HT-29 (cell line): Measurements from ENCODE around the gene PSRC1. TPM values are rescaled to one million over a fixed set of nuclear protein-coding genes. Genes with fewer than 3 reads are reported as not detected.
A peak's percentile ranks its signal among the peaks of the same experiment; 100 is the strongest.

Experiments used
- DNase-seq: peaks from one replicate; pipeline ENCODE4 v3.0.0-alpha.2; 2015; ENCODE audit warnings: low spot score
- total RNA-seq: library from RNA; depleted of rRNA; stranded (reverse); fragments of >200 nt; shearing (Covaris generic); gene quantifications from 2 replicates; pipeline ENCODE4 v1.2.3, GENCODE V29; 2014

PSRC1 gene
- total RNA-seq, 1 experiment from 2014 or later = 54.6 TPM

DNA sequence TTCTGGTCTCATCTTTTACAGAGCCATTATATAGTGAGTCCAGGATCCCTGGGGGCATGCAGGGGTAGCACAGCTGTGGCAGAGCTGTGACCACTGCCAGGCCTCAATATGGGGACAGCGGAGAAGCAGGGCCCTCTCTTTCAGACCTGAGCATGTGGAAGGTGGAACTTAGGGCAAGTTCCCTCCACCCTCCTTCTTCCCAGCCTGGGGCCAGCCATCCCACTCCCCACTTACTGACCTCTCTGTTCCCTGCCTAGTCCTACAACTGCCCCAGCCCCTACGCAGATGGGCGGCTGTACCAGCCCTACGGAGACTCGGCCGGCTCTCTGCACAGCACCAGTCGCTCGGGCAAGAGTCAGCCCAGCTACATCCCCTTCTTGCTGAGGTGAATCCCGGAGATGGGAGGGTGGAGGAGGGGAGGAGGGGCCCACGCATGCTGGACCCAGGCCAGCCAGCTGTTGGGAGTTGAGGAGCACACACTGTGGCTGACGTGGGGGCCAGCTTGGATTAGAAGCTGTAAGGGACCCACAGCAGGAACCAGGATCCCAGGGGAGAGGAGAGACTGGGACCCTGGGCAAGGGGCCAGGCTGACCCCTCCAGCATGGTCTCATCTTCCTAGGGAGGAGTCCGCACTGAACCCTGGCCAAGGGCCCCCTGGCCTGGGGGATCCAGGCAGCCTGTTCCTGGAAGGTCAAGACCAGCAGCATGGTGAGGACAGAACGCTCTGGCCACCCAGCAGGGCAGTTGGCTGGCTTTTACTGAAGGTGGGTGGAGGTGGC lies 10.7 kb downstream of the PSRC1 start:
- no peak for DNase-seq

DNA sequence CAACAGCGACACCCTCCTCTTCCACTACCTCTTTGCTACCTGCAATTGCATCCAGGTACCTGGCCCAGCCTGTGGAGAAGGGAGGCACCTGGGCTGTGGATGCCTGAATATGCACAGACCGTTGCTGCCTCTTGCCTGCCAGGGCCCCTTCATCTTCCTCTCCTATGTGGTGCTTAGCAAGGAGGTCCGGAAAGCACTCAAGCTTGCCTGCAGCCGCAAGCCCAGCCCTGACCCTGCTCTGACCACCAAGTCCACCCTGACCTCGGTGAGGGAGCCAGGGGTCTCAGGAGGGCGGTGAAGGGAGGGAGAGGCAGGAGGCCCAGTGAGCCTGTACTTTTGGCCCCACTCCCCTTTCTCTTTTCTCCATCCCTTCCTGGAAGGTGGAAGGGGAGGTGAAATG lies 11.5 kb downstream of the PSRC1 start:
- DNase-seq = no peak

DNA sequence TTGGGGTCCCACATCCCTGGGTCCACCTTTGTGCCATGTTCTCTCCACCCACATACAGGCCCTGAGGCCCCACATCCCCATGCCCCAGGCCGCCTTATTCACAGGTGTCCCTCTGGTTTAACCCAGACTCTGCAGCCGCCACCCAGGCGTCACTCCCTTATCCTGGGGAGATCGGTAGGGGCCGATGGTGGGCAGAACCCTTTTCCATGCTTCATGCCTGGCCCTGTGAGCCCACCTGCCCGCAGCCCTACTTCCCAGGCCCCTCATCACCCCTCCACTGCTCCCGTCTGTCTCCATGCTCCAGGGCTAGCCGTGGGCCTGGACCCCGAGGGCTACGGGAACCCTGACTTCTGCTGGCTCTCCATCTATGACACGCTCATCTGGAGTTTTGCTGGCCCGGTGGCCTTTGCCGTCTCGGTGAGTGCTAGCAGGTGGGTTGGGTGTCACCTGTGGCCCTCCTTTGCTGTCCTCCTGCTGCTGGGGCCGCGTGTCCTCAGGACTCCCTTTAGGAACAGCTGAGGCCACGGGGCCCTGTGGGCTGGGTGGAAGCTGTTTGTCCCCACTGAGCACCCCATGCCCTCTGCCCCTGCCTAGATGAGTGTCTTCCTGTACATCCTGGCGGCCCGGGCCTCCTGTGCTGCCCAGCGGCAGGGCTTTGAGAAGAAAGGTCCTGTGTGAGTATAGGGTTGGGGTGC lies 12.2 kb downstream of the PSRC1 start:
- no peak for DNase-seq

DNA sequence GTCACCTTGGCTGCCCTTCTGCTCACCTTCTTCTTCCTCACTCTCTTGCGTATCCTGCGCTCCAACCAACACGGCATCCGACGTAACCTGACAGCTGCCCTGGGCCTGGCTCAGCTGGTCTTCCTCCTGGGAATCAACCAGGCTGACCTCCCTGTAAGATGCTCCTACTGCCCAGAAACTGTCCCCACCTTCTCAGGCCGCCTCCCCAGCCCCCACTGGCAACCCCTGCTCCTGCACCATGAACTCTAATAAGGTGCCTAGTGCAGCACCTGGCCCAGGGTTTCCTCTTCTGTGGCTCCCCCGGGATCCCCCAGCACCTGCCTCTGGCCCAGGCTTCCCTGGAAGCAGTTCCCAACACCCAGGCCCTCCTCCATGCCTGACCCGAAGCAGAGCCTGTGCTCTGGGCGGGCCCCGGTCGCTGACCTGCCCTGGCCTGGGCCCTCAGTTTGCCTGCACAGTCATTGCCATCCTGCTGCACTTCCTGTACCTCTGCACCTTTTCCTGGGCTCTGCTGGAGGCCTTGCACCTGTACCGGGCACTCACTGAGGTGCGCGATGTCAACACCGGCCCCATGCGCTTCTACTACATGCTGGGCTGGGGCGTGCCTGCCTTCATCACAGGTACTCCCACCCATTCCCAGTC lies 12.8 kb downstream of the PSRC1 start:
- DNase-seq = no peak

DNA sequence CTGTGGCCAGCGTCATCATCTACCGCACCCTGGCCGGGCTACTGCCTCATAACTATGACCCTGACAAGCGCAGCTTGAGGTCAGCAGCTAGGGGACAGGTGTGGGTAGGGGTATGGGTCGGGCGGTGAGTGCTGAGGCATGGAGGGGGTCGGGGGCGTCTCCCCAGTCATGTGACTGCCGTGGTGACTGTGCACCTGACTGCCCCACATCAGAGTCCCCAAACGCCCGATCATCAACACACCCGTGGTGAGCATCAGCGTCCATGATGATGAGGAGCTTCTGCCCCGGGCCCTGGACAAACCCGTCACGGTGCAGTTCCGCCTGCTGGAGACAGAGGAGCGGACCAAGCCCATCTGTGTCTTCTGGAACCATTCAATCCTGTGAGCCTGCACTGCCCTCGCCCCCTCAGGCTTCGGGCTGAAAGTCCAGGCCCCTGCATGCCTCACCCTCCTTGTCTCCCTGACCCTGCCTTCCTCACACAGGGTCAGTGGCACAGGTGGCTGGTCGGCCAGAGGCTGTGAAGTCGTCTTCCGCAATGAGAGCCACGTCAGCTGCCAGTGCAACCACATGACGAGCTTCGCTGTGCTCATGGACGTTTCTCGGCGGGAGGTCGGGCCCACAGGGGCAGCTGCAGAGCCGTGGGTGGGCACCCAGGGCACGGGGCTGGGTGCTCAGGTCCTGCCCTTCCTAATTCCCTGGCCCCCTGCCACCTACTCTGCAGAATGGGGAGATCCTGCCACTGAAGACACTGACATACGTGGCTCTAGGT lies 13.5 kb downstream of the PSRC1 start:
- DNase-seq = no peak

DNA sequence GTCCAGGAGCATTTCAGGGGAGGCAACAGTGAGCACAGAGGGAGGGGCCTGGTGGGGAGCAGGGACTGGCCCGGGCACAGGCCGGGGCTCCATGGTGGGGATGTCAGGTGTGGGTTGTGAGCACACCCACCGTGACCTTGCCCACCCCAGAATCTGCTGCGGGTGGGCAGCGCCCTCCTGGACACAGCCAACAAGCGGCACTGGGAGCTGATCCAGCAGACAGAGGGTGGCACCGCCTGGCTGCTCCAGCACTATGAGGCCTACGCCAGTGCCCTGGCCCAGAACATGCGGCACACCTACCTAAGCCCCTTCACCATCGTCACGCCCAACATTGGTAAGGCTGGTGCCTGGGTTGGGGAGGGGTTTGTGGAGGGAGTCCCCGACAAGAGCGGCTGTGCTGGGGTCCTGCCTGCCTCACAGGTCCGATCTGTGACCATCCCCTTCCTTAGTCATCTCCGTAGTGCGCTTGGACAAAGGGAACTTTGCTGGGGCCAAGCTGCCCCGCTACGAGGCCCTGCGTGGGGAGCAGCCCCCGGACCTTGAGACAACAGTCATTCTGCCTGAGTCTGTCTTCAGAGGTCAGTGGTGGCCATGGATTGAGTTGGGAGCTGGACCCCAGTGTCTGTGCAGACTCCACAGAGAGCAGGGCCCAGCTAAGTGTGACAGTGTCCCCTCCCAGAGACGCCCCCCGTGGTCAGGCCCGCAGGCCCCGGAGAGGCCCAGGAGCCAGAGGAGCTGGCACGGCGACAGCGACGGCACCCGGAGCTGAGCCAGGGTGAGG lies 14.3 kb downstream of the PSRC1 start:
- DNase-seq = no peak

DNA sequence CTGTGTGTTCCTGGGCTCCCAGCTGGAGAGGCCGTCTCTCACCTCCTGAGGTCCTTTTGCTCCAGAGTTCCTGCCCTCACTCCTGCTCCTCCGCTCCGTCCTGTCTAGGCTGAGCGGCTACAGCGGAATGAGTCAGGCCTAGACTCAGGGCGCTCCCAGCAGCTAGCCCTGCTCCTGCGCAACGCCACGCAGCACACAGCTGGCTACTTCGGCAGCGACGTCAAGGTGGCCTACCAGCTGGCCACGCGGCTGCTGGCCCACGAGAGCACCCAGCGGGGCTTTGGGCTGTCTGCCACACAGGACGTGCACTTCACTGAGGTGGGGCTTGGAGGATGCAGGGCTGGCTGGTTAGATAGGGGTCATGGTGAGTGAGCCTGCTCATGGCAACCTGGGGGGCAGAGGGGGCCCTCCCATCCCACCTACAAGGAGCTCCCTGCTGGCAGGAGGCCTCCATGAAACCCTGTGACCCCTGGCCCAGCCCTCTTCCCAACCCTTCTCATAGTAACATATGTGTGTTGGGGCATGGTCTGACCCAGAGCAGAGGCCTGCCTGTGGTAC lies 15.1 kb downstream of the PSRC1 start:
- no peak for DNase-seq

DNA sequence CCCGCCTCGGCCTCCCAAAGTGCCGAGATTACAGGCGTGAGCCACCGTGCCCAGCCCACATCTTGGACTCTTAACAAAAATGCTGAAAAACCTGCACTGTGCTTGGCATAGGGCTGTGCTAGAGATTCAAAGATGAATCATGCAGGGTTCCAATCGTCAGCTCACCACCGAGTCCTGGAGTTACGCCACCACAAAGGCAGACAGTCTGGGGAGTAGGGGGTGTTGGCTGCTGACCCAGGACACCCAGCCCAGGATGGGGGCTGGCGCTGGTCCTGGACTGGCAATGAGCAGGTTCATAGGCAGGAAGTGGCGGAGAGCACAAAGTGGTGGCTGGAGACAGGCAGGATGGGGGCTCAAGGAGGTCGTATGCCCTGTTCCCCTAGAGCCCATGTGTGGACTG lies 16.0 kb downstream of the PSRC1 start:
- no peak for DNase-seq

DNA sequence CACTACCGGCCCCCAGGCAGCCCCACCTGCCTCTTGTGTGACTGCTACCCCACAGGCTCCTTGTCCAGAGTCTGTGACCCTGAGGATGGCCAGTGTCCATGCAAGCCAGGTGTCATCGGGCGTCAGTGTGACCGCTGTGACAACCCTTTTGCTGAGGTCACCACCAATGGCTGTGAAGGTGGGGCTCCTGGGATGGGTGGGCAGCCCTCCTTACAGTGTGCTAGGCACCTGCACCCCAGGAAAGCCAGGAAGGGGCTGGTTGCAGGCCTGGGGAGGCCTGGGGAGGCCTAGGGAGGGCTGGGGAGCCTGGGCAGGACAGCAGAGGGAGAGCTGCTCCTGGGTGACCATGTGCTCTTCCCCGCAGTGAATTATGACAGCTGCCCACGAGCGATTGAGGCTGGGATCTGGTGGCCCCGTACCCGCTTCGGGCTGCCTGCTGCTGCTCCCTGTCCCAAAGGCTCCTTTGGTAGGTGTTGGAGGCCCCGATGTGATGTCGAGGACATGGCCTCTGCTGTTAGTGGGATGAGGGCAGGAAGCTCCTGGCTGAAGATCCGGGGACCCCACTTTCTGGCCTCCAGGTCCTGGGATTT lies 17.1 kb downstream of the PSRC1 start:
- no peak for DNase-seq

DNA sequence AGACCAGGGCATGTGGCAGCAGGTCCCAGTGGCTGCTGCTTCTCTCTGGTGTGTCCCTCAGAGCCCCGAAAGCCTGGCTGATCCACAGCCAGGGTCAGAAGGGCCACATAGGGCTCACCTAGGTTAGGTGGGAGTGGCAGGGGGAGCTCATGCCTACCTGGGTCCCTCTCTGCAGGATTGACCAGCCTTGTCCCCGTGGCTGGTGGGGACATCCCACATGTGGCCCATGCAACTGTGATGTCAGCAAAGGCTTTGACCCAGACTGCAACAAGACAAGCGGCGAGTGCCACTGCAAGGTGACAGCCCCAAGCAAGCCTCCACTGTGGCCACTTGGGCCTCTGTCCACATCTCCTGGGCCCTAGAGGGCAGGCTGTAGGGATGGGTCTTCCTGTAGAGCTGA lies 17.9 kb downstream of the PSRC1 start:
- no peak for DNase-seq

DNA sequence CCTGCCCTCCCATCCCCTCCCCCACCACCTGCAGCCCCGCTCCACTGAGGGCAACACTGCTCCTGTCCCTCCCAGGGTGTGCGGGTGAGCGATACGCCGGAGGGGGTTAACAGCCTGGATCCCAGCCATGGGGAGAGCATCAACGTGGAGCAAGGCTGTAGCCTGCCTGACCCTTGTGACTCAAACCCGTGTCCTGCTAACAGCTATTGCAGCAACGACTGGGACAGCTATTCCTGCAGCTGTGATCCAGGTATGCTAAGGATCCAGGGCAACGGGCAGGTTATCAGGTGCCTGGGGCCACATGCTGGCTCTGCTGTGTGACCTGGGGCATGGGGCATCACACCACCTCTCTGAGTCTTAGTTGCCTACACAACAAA lies 18.6 kb downstream of the PSRC1 start:
- no peak for DNase-seq

DNA sequence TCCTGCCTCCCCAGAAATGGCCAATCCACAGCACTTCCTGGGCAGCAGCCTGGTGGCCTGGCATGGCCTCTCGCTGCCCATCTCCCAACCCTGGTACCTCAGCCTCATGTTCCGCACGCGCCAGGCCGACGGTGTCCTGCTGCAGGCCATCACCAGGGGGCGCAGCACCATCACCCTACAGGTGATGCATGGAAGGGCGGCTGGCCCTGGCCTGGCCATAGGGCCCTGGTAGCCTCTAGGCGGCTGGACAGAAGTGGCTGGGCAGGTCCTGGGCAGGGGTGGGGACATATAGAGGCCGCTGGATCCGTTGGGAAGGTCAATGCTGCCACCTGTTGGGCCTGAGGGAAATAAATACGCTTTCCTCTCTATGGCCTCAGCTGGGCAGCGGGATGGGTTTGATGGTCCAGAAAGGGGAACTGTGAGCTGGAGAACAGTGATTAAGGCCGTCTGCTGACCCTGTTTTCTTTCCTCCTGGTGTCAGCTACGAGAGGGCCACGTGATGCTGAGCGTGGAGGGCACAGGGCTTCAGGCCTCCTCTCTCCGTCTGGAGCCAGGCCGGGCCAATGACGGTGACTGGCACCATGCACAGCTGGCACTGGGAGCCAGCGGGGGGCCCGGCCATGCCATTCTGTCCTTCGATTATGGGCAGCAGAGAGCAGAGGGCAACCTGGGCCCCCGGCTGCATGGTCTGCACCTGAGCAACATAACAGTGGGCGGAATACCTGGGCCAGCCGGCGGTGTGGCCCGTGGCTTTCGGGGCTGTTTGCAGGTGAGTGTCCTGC lies 19.2 kb downstream of the PSRC1 start:
- DNase-seq = peak; percentile 99

DNA sequence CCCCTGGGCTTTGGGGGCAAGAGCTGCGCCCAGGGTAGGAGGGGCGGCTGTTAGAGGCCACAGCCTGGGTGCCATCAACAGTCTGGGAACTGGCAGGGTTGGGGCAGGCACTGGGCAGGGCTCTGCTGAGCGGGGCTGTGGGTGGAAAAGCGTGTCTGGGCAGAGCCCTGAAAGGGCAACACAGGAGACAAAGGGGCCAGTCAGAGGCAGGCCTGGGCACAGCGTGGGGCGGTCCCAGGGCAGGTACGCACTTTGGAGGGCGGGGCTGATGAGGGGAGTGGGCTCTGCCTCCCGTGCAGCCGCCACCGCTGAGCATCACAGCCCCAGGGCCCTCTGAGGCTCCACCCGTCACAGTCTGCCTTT lies 19.7 kb downstream of the PSRC1 start:
- no peak for DNase-seq

DNA sequence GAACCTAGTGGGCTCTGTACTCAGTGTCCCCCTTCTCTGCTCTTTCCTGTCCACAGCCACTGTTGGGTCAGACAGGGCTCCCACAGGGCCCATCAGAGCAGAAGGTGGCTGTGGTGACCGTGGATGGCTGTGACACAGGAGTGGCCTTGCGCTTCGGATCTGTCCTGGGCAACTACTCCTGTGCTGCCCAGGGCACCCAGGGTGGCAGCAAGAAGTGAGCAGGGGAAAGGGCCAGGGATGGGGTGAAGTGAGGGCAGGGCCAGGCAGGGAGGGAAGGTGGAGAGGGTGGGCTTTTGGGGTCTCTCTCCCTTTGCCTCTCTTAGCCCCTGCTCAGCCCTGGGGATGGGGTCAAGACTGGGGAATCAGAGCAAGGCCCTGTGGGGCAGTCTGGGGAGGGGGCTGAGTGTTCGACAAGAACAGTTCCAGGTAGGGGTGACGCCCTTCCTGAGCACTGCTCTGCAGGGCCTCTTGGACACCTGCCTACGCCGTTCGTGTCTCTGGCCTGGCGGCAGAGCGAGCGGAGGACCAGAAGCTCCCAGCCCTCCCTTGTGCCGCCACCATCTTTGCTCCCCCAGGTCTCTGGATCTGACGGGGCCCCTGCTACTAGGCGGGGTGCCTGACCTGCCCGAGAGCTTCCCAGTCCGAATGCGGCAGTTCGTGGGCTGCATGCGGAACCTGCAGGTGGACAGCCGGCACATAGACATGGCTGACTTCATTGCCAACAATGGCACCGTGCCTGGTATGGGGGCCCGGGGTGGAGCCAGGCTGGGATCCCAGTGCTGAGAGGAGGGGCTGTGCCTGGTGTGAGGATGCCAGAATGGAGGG lies 20.5 kb downstream of the PSRC1 start:
- no peak for DNase-seq

DNA sequence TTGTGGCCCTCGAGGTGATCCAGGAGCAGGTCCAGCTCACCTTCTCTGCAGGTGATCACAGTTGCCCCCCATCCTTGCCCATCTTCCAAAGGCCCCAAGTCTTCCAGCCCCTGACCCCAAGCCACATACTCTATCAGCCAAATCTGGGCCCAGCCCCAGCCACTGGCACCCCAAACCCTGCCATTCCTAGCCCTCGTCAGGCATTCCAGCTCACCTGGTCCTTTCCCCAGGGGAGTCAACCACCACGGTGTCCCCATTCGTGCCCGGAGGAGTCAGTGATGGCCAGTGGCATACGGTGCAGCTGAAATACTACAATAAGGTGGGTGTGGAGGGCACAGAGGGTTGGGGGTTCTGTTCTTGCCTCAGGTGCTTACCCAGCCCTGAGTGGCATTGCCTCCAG lies 21.4 kb downstream of the PSRC1 start:
- no peak for DNase-seq

DNA sequence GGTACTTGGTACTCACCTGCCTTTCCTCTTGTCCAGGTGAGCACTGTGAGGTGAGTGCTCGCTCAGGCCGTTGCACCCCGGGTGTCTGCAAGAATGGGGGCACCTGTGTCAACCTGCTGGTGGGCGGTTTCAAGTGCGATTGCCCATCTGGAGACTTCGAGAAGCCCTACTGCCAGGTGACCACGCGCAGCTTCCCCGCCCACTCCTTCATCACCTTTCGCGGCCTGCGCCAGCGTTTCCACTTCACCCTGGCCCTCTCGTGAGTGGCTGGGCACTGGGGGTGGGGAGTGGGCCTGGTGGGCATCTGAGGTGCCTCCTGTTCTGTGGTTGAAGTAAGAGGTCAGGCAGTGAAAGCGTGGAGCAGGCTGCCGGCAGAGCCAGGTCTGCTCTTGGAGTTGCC lies 21.9 kb downstream of the PSRC1 start:
- DNase-seq = no peak

DNA sequence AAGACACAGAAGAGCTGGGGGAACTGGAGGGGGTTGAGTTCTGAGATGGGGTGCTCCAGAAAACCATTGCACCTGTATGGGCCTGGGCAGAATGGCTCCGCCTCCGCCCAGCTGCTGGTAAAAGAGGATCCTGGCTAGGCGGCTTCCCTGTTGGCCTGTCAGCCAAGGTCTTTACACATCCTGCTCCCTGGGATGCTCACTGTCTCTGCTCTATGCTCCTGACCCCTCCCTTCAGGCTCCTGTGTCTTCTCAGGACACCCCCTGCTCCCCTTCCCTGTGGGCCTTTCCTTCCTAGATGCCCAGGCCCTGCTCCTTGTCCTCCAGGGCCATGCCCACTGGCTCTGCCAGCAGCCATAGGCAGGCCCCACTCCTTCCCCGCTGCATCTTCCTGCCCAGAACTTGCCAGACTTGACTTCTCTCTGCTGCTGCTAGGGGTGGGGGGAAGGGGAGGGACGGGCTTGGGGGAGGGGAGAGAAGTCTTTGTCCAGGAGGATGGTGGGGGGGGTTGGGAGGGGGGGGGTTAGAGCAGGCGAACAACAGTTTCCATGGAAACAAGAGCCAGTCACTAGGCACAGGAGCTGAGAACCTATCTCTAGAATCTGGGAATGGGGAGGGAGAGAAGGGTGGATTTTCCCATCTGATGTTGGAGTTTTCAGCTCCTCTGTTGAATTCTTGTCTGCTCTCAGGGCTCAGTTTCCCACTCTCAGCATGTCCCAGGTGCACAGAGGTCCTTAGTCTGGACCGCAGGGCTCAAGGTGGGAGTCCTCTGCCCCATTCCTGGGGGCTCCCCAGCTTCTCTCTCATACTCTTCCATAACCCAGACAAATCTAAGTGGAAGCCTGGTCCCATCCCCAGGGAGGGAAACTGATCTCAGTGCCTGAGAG lies 23.0 kb downstream of the PSRC1 start:
- DNase-seq = no peak
